Activated CD4-positive, alpha-beta T cell treated with anti-CD3 and anti-CD28 coated beads, Interleukin-2, amount 10 ng/mL, durations not matched to agents 24 days and 14 days (primary cell): Measurements from ENCODE around the gene FSD1. TPM values are rescaled to one million over a fixed set of nuclear protein-coding genes. Genes with fewer than 3 reads are reported as not detected.

Source experiments
- DNase-seq: peaks from one replicate; pipeline ENCODE4 v3.0.0; 2022
- H3K27ac Mint-ChIP-seq: one replicate; pipeline ENCODE4 v1.8.0; 2022; ENCODE audit warnings: mild to moderate bottlenecking, mixed read lengths
- H3K27me3 Mint-ChIP-seq: one replicate; pipeline ENCODE4 v1.8.0; 2022; ENCODE audit warnings: mixed read lengths
- H3K36me3 Mint-ChIP-seq: one replicate; pipeline ENCODE4 v1.8.0; 2022; ENCODE audit warnings: low read depth, mild to moderate bottlenecking, mixed read lengths
- H3K4me1 Mint-ChIP-seq: one replicate; pipeline ENCODE4 v1.8.0; 2021; ENCODE audit warnings: mixed read lengths
- H3K4me3 Mint-ChIP-seq: one replicate; pipeline ENCODE4 v1.8.0; 2022; ENCODE audit warnings: mild to moderate bottlenecking, moderate library complexity, mixed read lengths
- H3K9me3 Mint-ChIP-seq: one replicate; pipeline ENCODE4 v1.8.0; 2021; ENCODE audit warnings: mixed read lengths
- intact Hi-C: fragments of 100-400 bp; cut with micrococcal nuclease; formaldehyde crosslinking; loops from one replicate; pipeline ENCODE4 v1.15.1; 2023
- total RNA-seq: library from RNA; stranded (reverse); gene quantifications from 2 replicates; pipeline ENCODE4 v1.2.3, GENCODE V29; 2022

FSD1 gene
- total RNA-seq, 1 donor from 2014 or later, result 44.3 TPM

- Mint-ChIP-seq H3K36me3 (peaks cover 12% of the 10 kb centered on the region), H3K27ac (peak overlapping the region; percentile 74), H3K4me1 (peaks cover 47% of the 10 kb centered on the region), H3K27me3 (no peaks in the 10 kb centered on the region), H3K9me3 (no peaks in the 10 kb centered on the region), H3K4me3 (peak overlapping the region; percentile 87)
- intact Hi-C loops, result no loop called here
- no peak for DNase-seq
These were observed 67.1 kb downstream of the FSD1 start for GRCh38 chr19:4371247-4372164.

- Mint-ChIP-seq H3K27me3 (no peaks in the 10 kb centered on the region), H3K27ac (no peak overlapping the region), H3K4me3 (no peak overlapping the region), H3K4me1 (peaks cover 54% of the 10 kb centered on the region), H3K36me3 (peaks cover 7% of the 10 kb centered on the region), H3K9me3 (no peaks in the 10 kb centered on the region)
- DNase-seq, result no peak
- intact Hi-C loops, result no loop called here
These were observed 68.0 kb downstream of the FSD1 start for GRCh38 chr19:4372165-4373012.

- no peak overlapping the region for H3K4me3 Mint-ChIP-seq
These were observed 68.6 kb downstream of the FSD1 start for GRCh38 chr19:4373013-4373367.

More at GRCh38 chr19:4373013-4373367, 68.6 kb downstream of the FSD1 start:
- no peak for DNase-seq
- peaks cover 50% of the 10 kb centered on the region for H3K4me1 Mint-ChIP-seq
- intact Hi-C loops, result no loop called here
- no peak overlapping the region for H3K27ac Mint-ChIP-seq
- no peaks in the 10 kb centered on the region for H3K27me3 Mint-ChIP-seq
- H3K36me3 Mint-ChIP-seq, result peaks cover 7% of the 10 kb centered on the region
- no peaks in the 10 kb centered on the region for H3K9me3 Mint-ChIP-seq

Other genes starting within 250 kb of the FSD1 start
- gene ZBTB7A, start 237.7 kb upstream of the FSD1 start, total RNA-seq, result 35.8 and 39.6 TPM in 2 replicates
- 125 and 135 TPM in 2 replicates for gene MAP2K2, start 180.5 kb upstream of the FSD1 start, total RNA-seq
- gene CREB3L3, start 151.0 kb upstream of the FSD1 start, total RNA-seq, result 0.12 TPM in 1 of 2 replicates, not detected in the other
- 39.8 and 48.0 TPM in 2 replicates for gene SIRT6, start 122.0 kb upstream of the FSD1 start, total RNA-seq
- gene ANKRD24, start 121.9 kb upstream of the FSD1 start, total RNA-seq, result 0.50 and 0.72 TPM in 2 replicates
- gene EBI3, start 75.1 kb upstream of the FSD1 start, total RNA-seq, result 44.0 and 45.0 TPM in 2 replicates
- 35.5 and 38.2 TPM in 2 replicates for gene YJU2, start 57.5 kb upstream of the FSD1 start, total RNA-seq
- gene SHD, start 25.3 kb upstream of the FSD1 start, total RNA-seq, result not detected in 2 replicates
- gene TMIGD2, start 2.2 kb upstream of the FSD1 start, total RNA-seq, result 13.3 and 14.0 TPM in 2 replicates
- gene STAP2, start 34.2 kb downstream of the FSD1 start, total RNA-seq, result 14.2 and 16.8 TPM in 2 replicates
- gene MPND, start 39.0 kb downstream of the FSD1 start, total RNA-seq, result 20.6 and 21.0 TPM in 2 replicates
- gene SH3GL1, start 95.9 kb downstream of the FSD1 start, total RNA-seq, result 53.8 and 56.8 TPM in 2 replicates
- 99.4 and 103 TPM in 2 replicates for gene CHAF1A, start 98.0 kb downstream of the FSD1 start, total RNA-seq
- gene UBXN6, start 153.2 kb downstream of the FSD1 start, total RNA-seq, result 41.2 and 47.2 TPM in 2 replicates
- gene HDGFL2, start 167.7 kb downstream of the FSD1 start, total RNA-seq, result 66.0 and 72.7 TPM in 2 replicates
- not detected in 2 replicates for gene PLIN4, start 213.9 kb downstream of the FSD1 start, total RNA-seq
- gene PLIN5, start 230.6 kb downstream of the FSD1 start, total RNA-seq, result not detected in 2 replicates
- gene LRG1, start 235.4 kb downstream of the FSD1 start, total RNA-seq, result 0.24 and 0.40 TPM in 2 replicates